Subcutaneous adipose tissue (tissue), 4 donors: ENCODE data around the gene STARD13. TPM values are rescaled to one million over a fixed set of nuclear protein-coding genes. Genes with fewer than 3 reads are reported as not detected.

Source experiments
- total RNA-seq, 4 donors: library from RNA; depleted of rRNA; stranded (reverse); fragments of >200 nt; gene quantifications; one replicate each; pipeline ENCODE4 v1.1.0, GENCODE V29; 2016
- TF ChIP-seq, protein P1 (sequence below): fragments of 450-650 bp; IDR thresholded peaks from one replicate; pipeline ENCODE4 v1.5.1; 2016; ENCODE audit warnings: low read depth, mild to moderate bottlenecking, control low read depth, antibody characterized with exemption, moderate library complexity

The STARD13 gene
- total RNA-seq, 4 donors from 2014 or later: 42.9 to 67.8 (median 55.3) TPM

DNA sequence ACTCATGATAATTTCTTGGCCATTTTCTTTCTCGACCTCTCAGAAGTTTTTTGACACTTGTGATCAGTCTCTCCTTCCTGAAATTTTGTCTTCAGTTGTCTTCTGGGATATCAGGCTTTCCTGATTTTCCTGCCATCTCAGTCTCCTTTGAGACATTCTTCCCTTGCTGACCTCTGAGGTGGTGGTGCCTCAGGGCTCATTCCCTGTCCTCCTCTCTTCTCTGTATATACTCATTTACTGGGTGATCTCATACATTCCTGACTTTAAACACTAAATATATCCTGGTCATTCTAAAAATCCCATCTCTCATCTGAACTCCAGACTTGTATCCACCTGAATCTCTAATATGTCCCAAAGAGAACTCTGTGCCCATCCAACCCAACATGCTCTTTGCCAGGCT is 31.3 kb upstream of the STARD13 start:
- TF ChIP-seq, protein P1, sequence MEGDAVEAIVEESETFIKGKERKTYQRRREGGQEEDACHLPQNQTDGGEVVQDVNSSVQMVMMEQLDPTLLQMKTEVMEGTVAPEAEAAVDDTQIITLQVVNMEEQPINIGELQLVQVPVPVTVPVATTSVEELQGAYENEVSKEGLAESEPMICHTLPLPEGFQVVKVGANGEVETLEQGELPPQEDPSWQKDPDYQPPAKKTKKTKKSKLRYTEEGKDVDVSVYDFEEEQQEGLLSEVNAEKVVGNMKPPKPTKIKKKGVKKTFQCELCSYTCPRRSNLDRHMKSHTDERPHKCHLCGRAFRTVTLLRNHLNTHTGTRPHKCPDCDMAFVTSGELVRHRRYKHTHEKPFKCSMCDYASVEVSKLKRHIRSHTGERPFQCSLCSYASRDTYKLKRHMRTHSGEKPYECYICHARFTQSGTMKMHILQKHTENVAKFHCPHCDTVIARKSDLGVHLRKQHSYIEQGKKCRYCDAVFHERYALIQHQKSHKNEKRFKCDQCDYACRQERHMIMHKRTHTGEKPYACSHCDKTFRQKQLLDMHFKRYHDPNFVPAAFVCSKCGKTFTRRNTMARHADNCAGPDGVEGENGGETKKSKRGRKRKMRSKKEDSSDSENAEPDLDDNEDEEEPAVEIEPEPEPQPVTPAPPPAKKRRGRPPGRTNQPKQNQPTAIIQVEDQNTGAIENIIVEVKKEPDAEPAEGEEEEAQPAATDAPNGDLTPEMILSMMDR: no peak

DNA sequence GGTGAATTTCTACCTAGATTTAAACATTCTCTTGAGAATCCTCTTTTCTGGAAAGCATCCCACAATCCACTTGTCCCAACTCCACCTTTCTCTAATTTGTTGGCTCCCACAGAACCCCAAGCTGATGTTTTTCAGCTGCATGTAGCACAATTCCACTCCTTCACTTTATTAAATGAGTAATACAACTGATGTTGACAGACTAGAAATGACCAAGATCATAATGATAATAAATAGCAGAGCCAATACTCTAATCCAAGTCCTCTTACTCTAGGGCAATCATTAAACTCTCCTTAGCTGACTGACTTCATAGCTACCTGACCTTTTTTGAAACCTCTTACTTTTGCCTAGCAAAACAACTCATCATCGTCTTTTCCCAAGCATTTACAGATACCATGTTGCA is 27.9 kb upstream of the STARD13 start:
- TF ChIP-seq, protein P1: no peak

DNA sequence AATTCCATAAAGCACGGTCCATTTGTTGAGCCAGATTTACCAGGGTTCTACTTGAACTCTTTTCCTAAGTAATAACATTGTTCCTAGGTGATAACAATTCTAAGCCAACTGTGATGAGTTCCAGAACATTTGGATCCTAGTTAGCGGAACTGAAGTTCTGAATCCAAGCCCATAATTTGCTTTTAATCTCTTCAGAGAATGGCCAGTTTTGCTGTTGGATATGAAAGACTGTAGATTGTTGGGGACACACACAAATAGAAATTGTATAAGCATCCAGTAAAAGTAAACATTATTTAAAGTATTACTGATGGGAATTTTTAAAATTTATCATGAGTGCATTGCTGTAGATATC is 27.3 kb upstream of the STARD13 start:
- TF ChIP-seq, protein P1: no peak

DNA sequence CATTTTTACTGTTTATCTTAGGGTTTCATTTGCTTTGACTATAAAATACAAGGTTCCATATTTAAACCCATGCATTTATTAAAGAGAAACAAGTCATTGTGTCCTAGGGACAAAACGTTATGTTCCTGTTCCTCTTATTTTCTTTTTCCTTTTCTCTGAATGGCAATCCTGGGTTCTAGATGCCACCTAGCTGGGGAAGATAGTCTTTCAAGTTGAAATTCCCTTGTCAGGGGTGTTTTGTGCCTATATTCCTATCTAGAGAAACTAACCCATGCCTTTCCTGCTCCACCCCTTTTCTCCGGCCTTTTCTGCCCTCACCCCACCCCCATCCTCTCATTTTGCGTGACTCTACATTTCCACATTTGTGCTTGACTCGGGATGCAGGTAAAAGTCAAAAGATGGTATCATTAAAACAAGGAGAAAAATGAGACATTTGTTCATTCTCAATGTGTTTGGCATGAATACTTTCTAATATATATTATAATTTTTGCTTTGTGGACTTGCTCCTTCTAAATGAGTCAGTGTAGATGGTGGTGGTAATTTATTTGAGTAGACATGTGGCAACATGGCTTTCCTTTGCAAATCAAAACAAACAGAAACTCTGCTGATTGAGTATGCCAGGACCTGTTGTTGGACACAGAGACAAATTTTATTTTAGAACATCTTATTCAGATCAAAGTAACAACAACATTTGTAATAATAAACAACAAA is 26.8 kb upstream of the STARD13 start:
- TF ChIP-seq, protein P1: no peak

DNA sequence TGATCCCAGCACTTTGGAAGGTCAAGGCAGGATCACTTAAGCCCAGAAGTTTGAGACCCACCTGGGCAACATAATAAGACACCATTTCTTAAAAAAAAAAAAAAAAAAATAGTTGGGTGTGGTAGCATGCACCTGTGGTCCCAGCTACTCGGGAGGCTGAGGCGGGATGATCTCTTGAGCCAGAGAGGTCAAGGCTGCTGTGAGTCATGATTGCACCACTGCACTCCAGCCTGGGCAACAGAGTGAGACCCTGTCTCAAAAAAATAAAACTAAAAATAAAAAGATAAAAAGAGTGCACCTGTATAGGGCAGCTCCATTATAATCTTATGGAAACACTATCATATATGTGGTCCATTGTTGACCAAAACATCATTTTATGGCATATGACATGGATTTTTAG is 25.5 kb upstream of the STARD13 start:
- TF ChIP-seq, protein P1: no peak

DNA sequence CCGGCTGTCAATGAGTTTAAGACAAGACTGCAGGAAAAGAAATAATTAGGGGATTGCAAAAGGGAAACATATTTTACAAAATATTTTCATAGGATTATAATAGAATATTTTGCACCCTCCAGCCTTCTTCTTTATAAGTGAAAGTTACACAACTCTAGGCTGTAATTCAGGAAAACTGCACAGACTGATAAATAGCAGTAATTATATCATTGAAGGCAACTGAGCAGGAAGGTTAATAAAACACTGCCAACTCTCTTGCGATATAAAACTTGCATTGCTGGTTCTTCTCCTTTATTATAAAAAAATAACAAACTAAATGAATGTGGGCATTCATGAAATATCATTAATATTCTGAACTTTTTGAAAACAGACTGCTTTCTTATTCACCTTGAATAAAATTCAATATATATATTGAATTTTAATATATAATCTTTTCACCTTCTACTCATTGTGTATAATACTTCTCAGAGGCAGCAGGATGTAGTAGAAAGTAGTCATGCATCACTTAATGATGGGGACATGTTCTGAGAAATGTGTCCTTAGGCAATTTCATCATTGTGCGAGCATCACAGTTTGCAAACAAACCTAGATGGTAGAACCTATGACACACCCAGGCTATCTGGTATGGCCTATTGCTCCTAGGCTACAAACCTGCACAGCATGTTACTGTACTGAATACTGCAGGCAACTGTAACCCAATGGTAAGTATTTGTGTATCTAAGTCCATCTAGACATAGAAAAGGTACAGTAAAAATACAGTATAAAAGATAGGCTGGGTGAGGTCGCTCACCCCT is 24.9 kb upstream of the STARD13 start:
- TF ChIP-seq, protein P1: no peak

DNA sequence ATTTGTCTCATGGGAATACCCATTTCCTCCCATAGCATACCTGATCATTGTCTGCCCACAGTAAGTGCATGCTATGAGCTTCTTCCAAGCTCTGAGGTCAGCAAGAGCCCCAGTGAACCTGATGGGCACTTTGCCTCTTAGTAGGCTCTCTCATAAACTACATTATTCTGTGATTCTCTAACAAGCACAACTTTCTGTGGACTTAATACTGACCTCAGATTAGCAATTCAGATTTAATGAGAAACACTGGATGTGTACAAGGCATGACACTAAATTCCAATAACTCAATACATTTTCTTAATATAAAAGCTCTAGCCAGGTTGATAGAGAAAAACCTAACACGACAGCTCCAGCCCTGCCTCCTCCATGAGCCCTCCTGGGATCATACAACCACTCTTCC is 23.3 kb upstream of the STARD13 start:
- TF ChIP-seq, protein P1: no peak
